A549 (cell line): Measurements from ENCODE around the gene KCNMA1. TPM values are rescaled to one million over a fixed set of nuclear protein-coding genes. Genes with fewer than 3 reads are reported as not detected.

ENCODE experiments used
- ATAC-seq, 2 experiments: fragments of 200-7000 bp in 1 of 2; fragments of >200 bp in 1 of 2; cut with Nextera tagmentation in 1 of 2; cut with Tn5 transposase in 1 of 2; 3 replicates each; pipeline versions ENCODE4 v1.8.0 to v1.9.1; 2018 to 2020; ENCODE audit warnings: mild to moderate bottlenecking in 1 of 2, moderate library complexity in 1 of 2
- CTCF ChIA-PET: fragments of 300-600 bp; sonication (Branson Sonifier 250); formaldehyde crosslinking; extraction: SDS; loops from one replicate; lab custom pipeline; 2021; ENCODE audit warnings: antibody characterized with exemption, inconsistent platforms; lab: Yijun Ruan, JAX
- POLR2A ChIA-PET: fragments of 350-600 bp; formaldehyde crosslinking; extraction: SDS; loops from one replicate; lab custom pipeline; 2021; ENCODE audit warnings: antibody characterized with exemption, inconsistent platforms; lab: Yijun Ruan, JAX
- DNase-seq, 2 experiments: peaks; one replicate each; pipeline versions ENCODE4 v3.0.0 to v3.0.0-alpha.2; 2011 to 2016; ENCODE audit warnings: low read depth in 1 of 2, low spot score in 1 of 2
- FAIRE-seq: peaks from 2 replicates; lab custom pipeline; 2011; peaks lifted over from hg19 to GRCh38; lab: Jason Lieb, UNC
- H3K27ac ChIP-seq, 2 experiments: fragments of >200 bp; sonication (Bioruptor Twin); formaldehyde crosslinking; 3 replicates each; pipeline ENCODE4 v1.5.1; 2016 to 2017
- H3K4me1 ChIP-seq: fragments of >200 bp; sonication (Bioruptor Twin); formaldehyde crosslinking; 3 replicates; pipeline ENCODE4 v1.6.1; 2016
- H3K4me2 ChIP-seq: fragments of >200 bp; sonication (Bioruptor Twin); formaldehyde crosslinking; 3 replicates; pipeline ENCODE4 v1.6.1; 2016
- H3K4me3 ChIP-seq: fragments of >200 bp; sonication (Bioruptor Twin); formaldehyde crosslinking; 3 replicates; pipeline ENCODE4 v1.5.1; 2016
- H3K9me3 ChIP-seq: fragments of >200 bp; sonication (Bioruptor Twin); formaldehyde crosslinking; 3 replicates; pipeline ENCODE4 v1.6.1; 2016
- ATOH8 ChIP-seq: fragments of 250-450 bp; sonication (Bioruptor Pico); IDR thresholded peaks from 2 replicates; pipeline ENCODE4 v1.5.0; 2020; ENCODE audit warnings: low read depth, mild to moderate bottlenecking, moderate library complexity
- BCL3 ChIP-seq: fragments of >200 bp; sonication (Bioruptor Twin); formaldehyde crosslinking; IDR thresholded peaks from 3 replicates; pipeline ENCODE4 v1.6.1; 2016
- BHLHE40 ChIP-seq: IDR thresholded peaks from 2 replicates; pipeline ENCODE4 v1.6.1; 2012; ENCODE audit warnings: low read depth, low read length, inconsistent platforms
- CBX2 ChIP-seq: fragments of 200-600 bp; sonication (generic); IDR thresholded peaks from 2 replicates; pipeline ENCODE4 v1.6.1; 2016; ENCODE audit warnings: low read depth, mild to moderate bottlenecking, borderline replicate concordance
- CBX8 ChIP-seq: fragments of 200-600 bp; sonication (generic); IDR thresholded peaks from 2 replicates; pipeline ENCODE4 v1.6.1; 2016
- CEBPB ChIP-seq, 2 experiments: fragments of >200 bp in 1 of 2; sonication (Bioruptor Twin) in 1 of 2; formaldehyde crosslinking in 1 of 2; IDR thresholded peaks; 2 replicates each; pipeline ENCODE4 v1.6.1; 2012 to 2016
- CHD2 ChIP-seq: fragments of 150-350 bp; IDR thresholded peaks from 2 replicates; pipeline ENCODE4 v1.6.1; 2014; ENCODE audit warnings: low read length; ENCODE audit not compliant: partially characterized antibody
- CHD4 ChIP-seq: fragments of 200-600 bp; sonication (generic); IDR thresholded peaks from 2 replicates; pipeline ENCODE4 v1.6.1; 2016; ENCODE audit warnings: antibody characterized with exemption, mild to moderate bottlenecking, borderline replicate concordance
- CTCF ChIP-seq: fragments of >200 bp; sonication (Bioruptor Twin); formaldehyde crosslinking; IDR thresholded peaks from 3 replicates; pipeline ENCODE4 v1.5.1; 2016
- E2F6 ChIP-seq: IDR thresholded peaks from 2 replicates; pipeline ENCODE4 v1.6.1; 2012; ENCODE audit warnings: low read depth, borderline replicate concordance
- EHF ChIP-seq: fragments of 250-450 bp; sonication (Bioruptor Pico); IDR thresholded peaks from 2 replicates; pipeline ENCODE4 v1.5.0; 2020; ENCODE audit warnings: mild to moderate bottlenecking
- EHMT2 ChIP-seq: fragments of 200-600 bp; sonication (generic); IDR thresholded peaks from 2 replicates; pipeline ENCODE4 v1.6.1; 2016; ENCODE audit warnings: antibody characterized with exemption, low read depth, mild to moderate bottlenecking, moderate library complexity
- ELK1 ChIP-seq: fragments of 150-350 bp; IDR thresholded peaks from 2 replicates; pipeline ENCODE4 v1.6.1; 2014; ENCODE audit warnings: low read depth, mild to moderate bottlenecking, low read length
- ESRRA ChIP-seq: fragments of 150-350 bp; IDR thresholded peaks from 2 replicates; pipeline ENCODE4 v1.6.1; 2014; ENCODE audit warnings: mild to moderate bottlenecking, low read length, borderline replicate concordance
- GATA3 ChIP-seq: IDR thresholded peaks from 2 replicates; pipeline ENCODE4 v1.6.1; 2012; ENCODE audit warnings: borderline replicate concordance
- HDAC2 ChIP-seq: fragments of 200-600 bp; sonication (generic); IDR thresholded peaks from 2 replicates; pipeline ENCODE4 v1.6.1; 2016
- HOXA7 ChIP-seq: fragments of 250-450 bp; sonication (Bioruptor Pico); IDR thresholded peaks from 2 replicates; pipeline ENCODE4 v1.5.0; 2020; ENCODE audit warnings: mild to moderate bottlenecking, moderate library complexity
- HOXB13 ChIP-seq: fragments of 250-450 bp; sonication (Bioruptor Pico); IDR thresholded peaks from 2 replicates; pipeline ENCODE4 v1.5.0; 2020; ENCODE audit warnings: low read depth, mild to moderate bottlenecking, moderate library complexity
- JUN ChIP-seq, 2 experiments: fragments of >200 bp; sonication (Bioruptor Twin); formaldehyde crosslinking; IDR thresholded peaks; 2 replicates in 1 of 2; 3 replicates in 1 of 2; pipeline ENCODE4 v1.6.1; 2016 to 2017
- KDM1A ChIP-seq: fragments of 200-600 bp; sonication (generic); IDR thresholded peaks from 2 replicates; pipeline ENCODE4 v1.6.1; 2016; ENCODE audit warnings: low read depth, mild to moderate bottlenecking
- KDM5A ChIP-seq: fragments of 200-600 bp; sonication (generic); IDR thresholded peaks from 2 replicates; pipeline ENCODE4 v1.6.1; 2016; ENCODE audit warnings: antibody characterized with exemption, mild to moderate bottlenecking
- MAFK ChIP-seq: fragments of 450-650 bp; IDR thresholded peaks from 2 replicates; pipeline ENCODE4 v1.6.1; 2014; ENCODE audit not compliant: partially characterized antibody
- NFE2L2 ChIP-seq: fragments of 150-350 bp; conservative IDR thresholded peaks from 2 replicates; pipeline ENCODE4 v1.6.1; 2014; ENCODE audit warnings: low read length
- NR3C1 ChIP-seq: fragments of >200 bp; sonication (Bioruptor Twin); formaldehyde crosslinking; IDR thresholded peaks from 3 replicates; pipeline ENCODE4 v1.6.1; 2017
- PHF8 ChIP-seq: fragments of 200-600 bp; sonication (generic); IDR thresholded peaks from 2 replicates; pipeline ENCODE4 v1.6.1; 2016; ENCODE audit warnings: low read depth, mild to moderate bottlenecking, antibody characterized with exemption, moderate library complexity, borderline replicate concordance
- POLR2AphosphoS2 ChIP-seq: conservative IDR thresholded peaks from 2 replicates; pipeline ENCODE4 v1.6.1; 2012; ENCODE audit warnings: low read length, improper control_type of control experiment, inconsistent platforms
- RAD21 ChIP-seq, 2 experiments: fragments of >200 bp in 1 of 2; sonication (Bioruptor Twin) in 1 of 2; formaldehyde crosslinking in 1 of 2; IDR thresholded peaks in 1 of 2; conservative IDR thresholded peaks in 1 of 2; 2 replicates in 1 of 2; 3 replicates in 1 of 2; pipeline ENCODE4 v1.6.1; 2012 to 2018; ENCODE audit warnings: inconsistent platforms in 1 of 2
- RARB ChIP-seq: fragments of 250-450 bp; sonication (Bioruptor Pico); IDR thresholded peaks from 2 replicates; pipeline ENCODE4 v1.8.0; 2021; ENCODE audit warnings: mild to moderate bottlenecking, moderate library complexity
- RNF2 ChIP-seq: fragments of 200-600 bp; sonication (generic); IDR thresholded peaks from 2 replicates; pipeline ENCODE4 v1.6.1; 2016; ENCODE audit warnings: low read depth, mild to moderate bottlenecking, antibody characterized with exemption, moderate library complexity, borderline replicate concordance
- SMC3 ChIP-seq: fragments of >200 bp; sonication (Bioruptor Twin); formaldehyde crosslinking; IDR thresholded peaks from 3 replicates; pipeline ENCODE4 v1.6.1; 2018; ENCODE audit warnings: inconsistent platforms
- TFCP2L1 ChIP-seq: fragments of 250-450 bp; sonication (Bioruptor Pico); IDR thresholded peaks from 2 replicates; pipeline ENCODE4 v1.5.0; 2021; ENCODE audit warnings: mild to moderate bottlenecking
- ZSCAN20 ChIP-seq: fragments of 250-450 bp; sonication (Bioruptor Pico); IDR thresholded peaks from 2 replicates; pipeline ENCODE4 v1.8.0; 2022; ENCODE audit warnings: mild to moderate bottlenecking, moderate library complexity
- WGBS: methylation state at CpG from one replicate; pipeline ENCODE4 v1.1.6; 2017; ENCODE audit errors: missing lambda C conversion rate; 5-methylcytosine and 5-hydroxymethylcytosine counted together
- polyA plus RNA-seq, 4 experiments: library from polyadenylated mRNA; depleted of rRNA in 3 of 4; stranded (reverse); fragments of >200 nt; fragmentation: RNase III in 1 of 4; extraction: RNeasy Plus Mini Kit Qiagen cat#74134 plus additional on column Dnase treatment in 1 of 4; gene quantifications; 2 replicates in 3 of 4; 3 replicates in 1 of 4; pipeline ENCODE4 v1.2.3, GENCODE V29; 2011 to 2017

KCNMA1 gene
- polyA plus RNA-seq, 2 of the 4 experiments (the other 2 are of a cell fraction) = 14.9 to 30.6 TPM

- TF ChIP-seq GATA3 (no peak), JUN (IDR thresholded peaks at IDR 0.05) (no peak), EHMT2 (no peak), NFE2L2 (peak; percentile 50; the same call in 1 of the 2 replicates), CEBPB (IDR thresholded peaks at IDR 0.05) (no peak), RARB (no peak), RNF2 (no peak), HOXB13 (CRISPR knock-in tag) (no peak), EHF (CRISPR knock-in tag) (no peak), MAFK (peak; percentile 97), NR3C1 (no peak), KDM1A (no peak), RAD21 (conservative IDR thresholded peaks at IDR 0.05 in 1 of 2, IDR thresholded peaks at IDR 0.05 in 1 of 2) (no peak), ESRRA (no peak)
- TF ChIP-seq, all 56 proteins: peak for 2
- ATAC-seq (no peak), DNase-seq (no peak), FAIRE-seq (no peak)
- POLR2A ChIA-PET = no interaction called here
- Histone ChIP-seq H3K4me3 (no peak overlapping the region), H3K9me3 (no peaks in the 10 kb centered on the region), H3K27ac (0 out of 6 replicates have a peak overlapping the region, but pooled peaks of 1 of the 2 experiments have one; percentile 11), H3K4me1 (no peaks in the 10 kb centered on the region), H3K4me2 (no peak overlapping the region)
- CTCF ChIA-PET = interaction anchor here (0.5 to 2.0 kb wide), 2 partner anchors 9 to 506 kb away, joined by 3 to 5 read pairs; no protein-coding TSS in a partner anchor
- WGBS = 81% methylated on average over 6 of the region's 6 CpGs
Observed at GRCh38 chr10:77139252-77140160, 498.1 kb downstream of the KCNMA1 start.

- Histone ChIP-seq H3K4me1 (no peaks in the 10 kb centered on the region), H3K27ac (no peak overlapping the region), H3K4me2 (no peak overlapping the region), H3K4me3 (no peak overlapping the region), H3K9me3 (no peaks in the 10 kb centered on the region)
- CTCF ChIA-PET = interaction anchor here (0.5 to 2.0 kb wide), 2 partner anchors 10 to 507 kb away, joined by 3 to 5 read pairs; no protein-coding TSS in a partner anchor
- POLR2A ChIA-PET = no interaction called here
- 93% methylated on average over 6 of the region's 6 CpGs for WGBS
- TF ChIP-seq CHD4 (no peak), POLR2AphosphoS2 (no peak), KDM5A (no peak), ZSCAN20 (CRISPR knock-in tag) (no peak), HDAC2 (no peak), BCL3 (no peak), ELK1 (no peak), CTCF (no peak), HOXA7 (no peak), RNF2 (no peak), TFCP2L1 (CRISPR knock-in tag) (no peak), CBX2 (no peak), NR3C1 (no peak), ATOH8 (CRISPR knock-in tag) (no peak), CHD2 (no peak), PHF8 (no peak), CBX8 (no peak), SMC3 (no peak), BHLHE40 (no peak), E2F6 (no peak)
- ATAC-seq (no peak), FAIRE-seq (no peak), DNase-seq (no peak)
Observed at GRCh38 chr10:77138541-77138940, 499.1 kb downstream of the KCNMA1 start.
